CD4-positive, alpha-beta T cell (primary cell): ENCODE data around the gene AAK1. TPM values are rescaled to one million over a fixed set of nuclear protein-coding genes. Genes with fewer than 3 reads are reported as not detected.

Experiments used
- ATAC-seq: fragments of 200-7000 bp; cut with Tn5 transposase; one replicate; pipeline ENCODE4 v1.10.0; 2022; ENCODE audit warnings: mild to moderate bottlenecking; ENCODE audit not compliant: poor library complexity
- CTCF ChIA-PET: fragments of 350-600 bp; sonication (Branson Sonifier 250); formaldehyde crosslinking; loops from one replicate; lab custom pipeline; 2021; ENCODE audit warnings: antibody characterized with exemption, inconsistent platforms; lab: Charles Lee
- POLR2A ChIA-PET: fragments of 350-600 bp; sonication (Branson Sonifier 250); formaldehyde crosslinking; loops from one replicate; lab custom pipeline; 2021; ENCODE audit warnings: antibody characterized with exemption, inconsistent platforms; lab: Charles Lee
- DNase-seq, 14 experiments: peaks; one replicate each; pipeline ENCODE4 v3.0.0-alpha.2; 2013 to 2020; ENCODE audit warnings: mixed read lengths in 2 of 14
- H3K27ac ChIP-seq, 2 donors: one replicate each; pipeline versions ENCODE4 v1.5.1 to v1.7.0; 2013; ENCODE audit warnings: low read length in 2 of 2, low read depth in 1 of 2, mild to moderate bottlenecking in 1 of 2
- H3K27me3 ChIP-seq, 2 experiments: 1 replicate in 1 of 2; 2 replicates in 1 of 2; pipeline versions ENCODE4 v1.6.1 to v1.7.0; 2013; ENCODE audit warnings: low read length in 2 of 2, control low read depth in 1 of 2, mild to moderate bottlenecking in 1 of 2, moderate library complexity in 1 of 2; ENCODE audit not compliant: insufficient read depth in 2 of 2, control insufficient read depth in 1 of 2
- H3K36me3 ChIP-seq: one replicate; pipeline ENCODE4 v1.6.1; 2013; ENCODE audit warnings: low read length, control low read depth; ENCODE audit not compliant: insufficient read depth
- H3K4me1 ChIP-seq: one replicate; pipeline ENCODE4 v1.6.1; 2013; ENCODE audit warnings: low read length, control low read depth; ENCODE audit not compliant: insufficient read depth
- H3K4me3 ChIP-seq: one replicate; pipeline ENCODE4 v1.5.1; 2013; ENCODE audit warnings: mild to moderate bottlenecking, low read length, moderate library complexity
- H3K9me3 ChIP-seq, 2 experiments: 1 replicate in 1 of 2; 2 replicates in 1 of 2; pipeline versions ENCODE4 v1.6.1 to v1.7.0; 2013; ENCODE audit warnings: low read length in 2 of 2, mild to moderate bottlenecking in 2 of 2, control low read depth in 1 of 2, moderate library complexity in 1 of 2; ENCODE audit not compliant: control insufficient read depth in 1 of 2, insufficient read depth in 1 of 2
- H3K27ac Mint-ChIP-seq: one replicate; pipeline ENCODE4 v1.8.0; 2020; ENCODE audit warnings: mixed read lengths
- H3K27me3 Mint-ChIP-seq: one replicate; pipeline ENCODE4 v1.8.0; 2021; ENCODE audit warnings: mixed read lengths
- H3K36me3 Mint-ChIP-seq: one replicate; pipeline ENCODE4 v1.8.0; 2021; ENCODE audit warnings: low read depth, mixed read lengths
- H3K4me1 Mint-ChIP-seq: one replicate; pipeline ENCODE4 v1.8.0; 2021; ENCODE audit warnings: low read depth, mixed read lengths
- H3K4me3 Mint-ChIP-seq: one replicate; pipeline ENCODE4 v1.8.0; 2020; ENCODE audit warnings: mild to moderate bottlenecking, mixed read lengths
- H3K9me3 Mint-ChIP-seq: one replicate; pipeline ENCODE4 v1.8.0; 2020; ENCODE audit warnings: mixed read lengths
- CTCF ChIP-seq: fragments of 200-600 bp; IDR thresholded peaks from one replicate; pipeline ENCODE4 v1.8.0; 2022; ENCODE audit warnings: antibody characterized with exemption, mild to moderate bottlenecking
- intact Hi-C, 2 experiments: fragments of 100-400 bp; cut with DNase I in 1 of 2; cut with micrococcal nuclease in 1 of 2; formaldehyde crosslinking; loops; one replicate each; pipeline versions ENCODE4 v1.15.1 to v1.9.0; 2023 to 2025; cut with DNase I, micrococcal nuclease
- total RNA-seq, 174 experiments: library from RNA in 2 of 174; stranded (reverse) in 2 of 174; gene quantifications; one replicate each; pipeline ENCODE4 v1.2.3 and lab custom pipeline; 2021 to 2026

Gene AAK1
- total RNA-seq, 2 experiments from 2014 or later = 201 to 208 TPM

GRCh38 chr2:69572641-69573040 is 70.9 kb downstream of the AAK1 start:
- no peak for TF ChIP-seq CTCF
- Mint-ChIP-seq H3K27me3 (no peaks in the 10 kb centered on the region), H3K4me3 (peak overlapping the region; percentile 17), H3K36me3 (peaks cover 39% of the 10 kb centered on the region), H3K4me1 (peaks cover 90% of the 10 kb centered on the region), H3K27ac (peak overlapping the region; percentile 81), H3K9me3 (no peaks in the 10 kb centered on the region)
- H3K4me1 ChIP-seq = peaks cover 58% of the 10 kb centered on the region
- DNase-seq (no peak), ATAC-seq (no peak)
- ChIA-PET CTCF (interaction anchor here (0.7 to 2.3 kb wide), 6 partner anchors 8 to 237 kb away, joined by 3 to 14 read pairs (median 3); no protein-coding TSS in a partner anchor), POLR2A (interaction anchor here (1.0 to 1.2 kb wide), 3 partner anchors 10 to 71 kb away, joined by 3 to 4 read pairs (median 3); no protein-coding TSS in a partner anchor)
- peaks cover 5% of the 10 kb centered on the region for H3K36me3 ChIP-seq
- no peak overlapping the region for H3K4me3 ChIP-seq
- intact Hi-C loops = loop anchor here in 1 of 2 experiments (5.0 kb wide), 1 partner anchor 135 kb away; the partner anchor contains the start of gene NFU1
- H3K27me3 ChIP-seq = no peaks in the 10 kb centered on the region
- H3K27ac ChIP-seq = peak overlapping the region in 1 of 2 donors; percentile 29
- no peaks in the 10 kb centered on the region for H3K9me3 ChIP-seq

- H3K27ac Mint-ChIP-seq = peak overlapping the region; percentile 86
- ATAC-seq = peak; percentile 57
- H3K4me3 ChIP-seq = no peak overlapping the region
- peak overlapping the region; percentile 30 for H3K4me3 Mint-ChIP-seq
- H3K36me3 Mint-ChIP-seq = peaks cover 48% of the 10 kb centered on the region
- no peaks in the 10 kb centered on the region for H3K9me3 Mint-ChIP-seq
- TF ChIP-seq CTCF = no peak
- intact Hi-C loops = loop anchor here in 1 of 2 experiments (2.0 to 5.0 kb wide), 2 partner anchors 18 to 134 kb away; partner anchors contain the start of gene NFU1
- peaks cover 5% of the 10 kb centered on the region for H3K36me3 ChIP-seq
- H3K9me3 ChIP-seq = no peaks in the 10 kb centered on the region
- no peaks in the 10 kb centered on the region for H3K27me3 ChIP-seq
- ChIA-PET POLR2A (interaction anchor here (0.7 to 1.7 kb wide), 4 partner anchors 9 to 74 kb away, joined by 3 to 5 read pairs (median 4); no protein-coding TSS in a partner anchor), CTCF (interaction anchor here (1.0 kb wide), 2 partner anchors 10 to 153 kb away, joined by 3 to 4 read pairs; no protein-coding TSS in a partner anchor)
- peaks cover 63% of the 10 kb centered on the region for H3K4me1 ChIP-seq
- peak overlapping the region in 1 of 2 donors; percentile 14 for H3K27ac ChIP-seq
- no peaks in the 10 kb centered on the region for H3K27me3 Mint-ChIP-seq
- peaks cover 90% of the 10 kb centered on the region for H3K4me1 Mint-ChIP-seq
- DNase-seq = peak in 2 of 14 experiments; percentile 27 to 40
Measured at GRCh38 chr2:69571189-69571588, 72.3 kb downstream of the AAK1 start.

- no peak for TF ChIP-seq CTCF
- H3K27me3 ChIP-seq = no peaks in the 10 kb centered on the region
- H3K27ac ChIP-seq = peak overlapping the region in 1 of 2 donors; percentile 8
- intact Hi-C loops = loop anchor here in 1 of 2 experiments (2.0 to 5.0 kb wide), 2 partner anchors 18 to 133 kb away; partner anchors contain the start of gene NFU1
- no peak for ATAC-seq
- Mint-ChIP-seq H3K9me3 (no peaks in the 10 kb centered on the region), H3K36me3 (peaks cover 46% of the 10 kb centered on the region), H3K4me3 (no peak overlapping the region), H3K4me1 (peaks cover 90% of the 10 kb centered on the region), H3K27ac (peak overlapping the region; percentile 86), H3K27me3 (no peaks in the 10 kb centered on the region)
- ChIA-PET POLR2A (interaction anchor here (1.0 to 1.7 kb wide), 2 partner anchors 16 to 75 kb away, joined by 4 to 5 read pairs; no protein-coding TSS in a partner anchor), CTCF (interaction anchor here (1.0 kb wide), 2 partner anchors 11 to 73 kb away, joined by 3 to 4 read pairs; partner anchors contain the start of gene AAK1)
- peaks cover 65% of the 10 kb centered on the region for H3K4me1 ChIP-seq
- no peak overlapping the region for H3K4me3 ChIP-seq
- DNase-seq = no peak
- H3K9me3 ChIP-seq = no peaks in the 10 kb centered on the region
- H3K36me3 ChIP-seq = peaks cover 10% of the 10 kb centered on the region
Measured at GRCh38 chr2:69570474-69570873, 73.1 kb downstream of the AAK1 start.
